Adipocyte (in vitro differentiated cells): ENCODE results near the gene NUP54.

Experiments
- DNase-seq: peaks from one replicate; pipeline ENCODE4 v3.0.0-alpha.2; 2015; ENCODE audit warnings: low read depth
- H3K27me3 ChIP-seq: replicated peaks from 2 replicates; pipeline ENCODE4 v1.7.0; 2013; ENCODE audit warnings: mild to moderate bottlenecking, low read length, moderate library complexity; ENCODE audit not compliant: control insufficient read depth, insufficient read depth
- H3K36me3 ChIP-seq: 2 replicates; pipeline ENCODE4 v1.7.0; 2013; ENCODE audit warnings: low read length, mild to moderate bottlenecking, moderate library complexity; ENCODE audit not compliant: control insufficient read depth, insufficient read depth, severe bottlenecking
- H3K4me1 ChIP-seq: 2 replicates; pipeline ENCODE4 v1.7.0; 2013; ENCODE audit warnings: mild to moderate bottlenecking, low read length, moderate library complexity; ENCODE audit not compliant: control insufficient read depth, insufficient read depth
- H3K4me3 ChIP-seq: 2 replicates; pipeline ENCODE4 v1.7.0; 2013; ENCODE audit warnings: mild to moderate bottlenecking, low read length, moderate library complexity
- H3K9ac ChIP-seq: 2 replicates; pipeline ENCODE4 v1.7.0; 2013; ENCODE audit warnings: mild to moderate bottlenecking, low read length, moderate library complexity
- H3K9me3 ChIP-seq: 2 replicates; pipeline ENCODE4 v1.7.0; 2013; ENCODE audit warnings: mild to moderate bottlenecking, low read length, moderate library complexity; ENCODE audit not compliant: control insufficient read depth

NUP54 gene

GRCh38 chr4:76147454-76148141, 599 bp downstream of the NUP54 start:
- Histone ChIP-seq H3K9me3 (no peaks in the 10 kb centered on the region), H3K4me3 (peak overlapping the region; percentile 96), H3K36me3 (peaks cover 13% of the 10 kb centered on the region), H3K9ac (peak overlapping the region; percentile 94), H3K4me1 (peaks cover 26% of the 10 kb centered on the region), H3K27me3 (no peaks in the 10 kb centered on the region)
- DNase-seq, result peak; percentile 80

DNA sequence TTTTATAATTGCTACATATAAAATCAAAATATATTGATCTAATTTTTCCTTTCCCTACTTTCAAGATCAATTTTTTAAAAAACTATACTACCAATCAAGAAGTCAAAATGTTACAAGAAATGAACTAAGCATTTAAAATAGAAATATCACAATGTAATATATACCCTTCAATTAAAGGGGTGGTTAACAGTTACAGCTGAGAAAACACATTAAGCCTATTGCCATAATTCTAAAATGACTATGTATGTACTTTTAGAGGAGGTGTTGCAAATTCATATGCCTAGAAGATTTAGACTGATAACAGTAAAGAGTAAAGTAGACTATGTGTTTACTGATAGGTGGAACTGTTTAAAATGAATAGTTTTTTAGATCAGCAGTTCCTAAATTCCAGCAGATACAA, 3.7 kb downstream of the NUP54 start:
- no peak for DNase-seq
- peaks cover 24% of the 10 kb centered on the region for H3K4me1 ChIP-seq
- no peaks in the 10 kb centered on the region for H3K27me3 ChIP-seq
- H3K4me3 ChIP-seq, result no peak overlapping the region
- H3K9me3 ChIP-seq, result no peaks in the 10 kb centered on the region
- H3K36me3 ChIP-seq, result peaks cover 42% of the 10 kb centered on the region
- no peak overlapping the region for H3K9ac ChIP-seq

GRCh38 chr4:76141241-76141640, 7.0 kb downstream of the NUP54 start:
- no peaks in the 10 kb centered on the region for H3K9me3 ChIP-seq
- no peak for DNase-seq
- H3K4me1 ChIP-seq, result peaks cover 5% of the 10 kb centered on the region
- no peak overlapping the region for H3K4me3 ChIP-seq
- H3K27me3 ChIP-seq, result no peaks in the 10 kb centered on the region
- H3K36me3 ChIP-seq, result peaks cover 66% of the 10 kb centered on the region
- H3K9ac ChIP-seq, result no peak overlapping the region

DNA sequence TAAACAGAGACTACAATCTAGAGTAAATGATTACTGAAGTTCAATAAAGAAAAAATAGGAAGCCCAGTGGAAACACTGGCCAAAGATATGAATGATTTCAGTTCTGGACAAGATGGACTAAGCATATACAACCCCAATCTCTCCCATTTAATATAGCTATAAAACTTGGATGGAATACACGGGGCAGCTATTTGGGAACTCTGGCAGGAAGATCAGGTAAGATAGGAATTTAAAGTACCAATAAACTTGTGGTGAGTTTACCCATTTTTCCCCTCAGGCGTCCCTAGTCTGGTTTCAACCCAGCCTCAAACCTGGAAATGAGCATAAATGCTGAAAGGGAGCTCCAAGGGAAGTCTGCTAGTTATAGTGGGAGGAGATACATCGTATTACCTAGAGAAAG, 20.4 kb downstream of the NUP54 start:
- H3K27me3 ChIP-seq, result no peaks in the 10 kb centered on the region
- H3K9ac ChIP-seq, result no peak overlapping the region
- peaks cover 4% of the 10 kb centered on the region for H3K4me1 ChIP-seq
- H3K36me3 ChIP-seq, result peaks cover 45% of the 10 kb centered on the region
- no peak for DNase-seq
- no peak overlapping the region for H3K4me3 ChIP-seq
- H3K9me3 ChIP-seq, result no peaks in the 10 kb centered on the region

- peaks cover 60% of the 10 kb centered on the region for H3K36me3 ChIP-seq
- H3K9me3 ChIP-seq, result peaks cover 4% of the 10 kb centered on the region
- DNase-seq, result no peak
- H3K9ac ChIP-seq, result no peak overlapping the region
- no peaks in the 10 kb centered on the region for H3K27me3 ChIP-seq
- peaks cover 4% of the 10 kb centered on the region for H3K4me1 ChIP-seq
- no peak overlapping the region for H3K4me3 ChIP-seq
These were observed 22.4 kb downstream of the NUP54 start for GRCh38 chr4:76125816-76126215.

GRCh38 chr4:76120199-76120598, 28.0 kb downstream of the NUP54 start:
- H3K4me3 ChIP-seq, result no peak overlapping the region
- H3K4me1 ChIP-seq, result no peaks in the 10 kb centered on the region
- peaks cover 4% of the 10 kb centered on the region for H3K9me3 ChIP-seq
- DNase-seq, result no peak
- peaks cover 73% of the 10 kb centered on the region for H3K36me3 ChIP-seq
- H3K27me3 ChIP-seq, result no peaks in the 10 kb centered on the region
- H3K9ac ChIP-seq, result no peak overlapping the region

DNA sequence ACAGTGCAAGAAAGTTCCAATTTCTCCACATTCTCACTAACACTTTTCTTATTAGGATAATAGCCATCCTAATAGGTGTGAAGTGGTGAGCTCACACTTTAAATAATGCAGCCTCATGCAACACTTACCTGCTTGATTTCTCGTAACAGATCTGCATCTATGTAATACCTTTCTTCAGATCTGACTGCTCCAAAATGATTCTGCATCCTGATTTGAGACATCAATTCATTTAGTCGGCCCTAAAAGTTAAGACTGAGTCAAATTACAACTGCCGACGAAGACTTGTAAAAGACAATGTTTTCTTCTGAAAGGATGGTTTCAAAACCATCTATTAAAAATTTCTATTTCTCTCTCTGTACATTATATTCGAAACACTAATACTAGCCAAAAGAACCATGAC, 30.7 kb downstream of the NUP54 start:
- peaks cover 74% of the 10 kb centered on the region for H3K36me3 ChIP-seq
- no peak for DNase-seq

GRCh38 chr4:76116821-76117220, 31.4 kb downstream of the NUP54 start:
- H3K27me3 ChIP-seq, result no peaks in the 10 kb centered on the region
- H3K4me1 ChIP-seq, result no peaks in the 10 kb centered on the region
- H3K9me3 ChIP-seq, result no peaks in the 10 kb centered on the region
- H3K9ac ChIP-seq, result no peak overlapping the region
- no peak for DNase-seq
- peaks cover 72% of the 10 kb centered on the region for H3K36me3 ChIP-seq
- no peak overlapping the region for H3K4me3 ChIP-seq

More for the DNA sequence above, 30.7 kb downstream of the NUP54 start:
- no peak overlapping the region for H3K4me3 ChIP-seq
- H3K27me3 ChIP-seq, result no peaks in the 10 kb centered on the region
- H3K9me3 ChIP-seq, result peaks cover 4% of the 10 kb centered on the region
- no peaks in the 10 kb centered on the region for H3K4me1 ChIP-seq
- H3K9ac ChIP-seq, result no peak overlapping the region

DNA sequence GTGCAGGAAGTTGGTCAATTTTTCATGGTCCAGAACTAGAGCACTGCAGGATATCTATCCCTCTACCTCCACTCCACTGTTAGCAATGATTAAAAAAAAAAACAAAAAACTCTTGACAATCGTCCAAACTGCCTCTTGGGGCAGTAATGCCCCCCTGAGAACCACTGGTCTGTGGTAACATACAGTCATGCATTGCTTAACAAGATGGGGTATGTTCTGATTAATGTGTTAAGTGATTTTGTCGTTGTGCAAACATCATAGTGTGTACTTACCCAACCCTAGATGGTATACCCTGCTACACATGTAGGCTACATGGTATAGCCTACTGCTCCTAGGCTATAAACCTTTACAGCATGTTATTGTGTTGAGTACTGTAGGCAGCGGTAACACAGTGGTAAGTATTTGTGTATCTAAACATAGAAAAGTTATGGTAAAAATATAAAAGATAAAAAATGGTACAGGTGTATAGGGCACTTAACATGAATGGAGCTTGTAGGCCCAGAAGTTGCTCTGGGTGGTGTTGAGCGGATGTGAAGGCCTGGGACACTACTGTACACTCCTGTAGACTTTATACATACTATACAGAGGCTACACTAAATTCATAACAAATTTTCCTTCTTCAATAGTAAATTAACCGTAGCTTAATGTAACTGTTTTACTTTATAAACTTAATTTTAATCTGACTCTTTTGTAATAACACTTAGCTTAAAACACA, 39.6 kb downstream of the NUP54 start:
- Histone ChIP-seq H3K4me1 (no peaks in the 10 kb centered on the region), H3K36me3 (peaks cover 11% of the 10 kb centered on the region), H3K9me3 (no peaks in the 10 kb centered on the region), H3K4me3 (no peak overlapping the region), H3K9ac (no peak overlapping the region), H3K27me3 (peaks cover 4% of the 10 kb centered on the region)
- peak; percentile 23 for DNase-seq

DNA sequence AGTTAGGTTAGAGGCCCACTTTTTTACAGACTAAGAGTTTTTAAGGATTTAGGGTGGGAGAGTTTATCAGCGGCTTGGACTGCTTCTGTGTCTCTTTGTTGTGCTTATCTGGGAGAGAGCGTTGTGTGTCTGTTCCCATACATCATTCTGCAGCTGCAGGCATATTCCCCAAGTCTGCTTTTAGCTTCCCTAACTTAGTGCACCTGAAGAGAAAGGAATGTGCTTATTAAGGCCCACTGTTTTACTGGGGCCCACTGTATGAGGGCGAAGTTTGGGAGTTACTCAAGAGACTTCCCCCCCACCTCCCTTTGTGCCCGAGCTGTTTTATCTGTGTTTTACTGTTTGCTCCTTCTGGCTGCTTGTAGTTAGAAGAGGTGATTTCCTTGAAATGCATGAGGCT, 41.8 kb downstream of the NUP54 start:
- no peak for DNase-seq

GRCh38 chr4:76105652-76106051, 42.5 kb downstream of the NUP54 start:
- Histone ChIP-seq H3K9ac (no peak overlapping the region), H3K36me3 (no peaks in the 10 kb centered on the region), H3K4me1 (no peaks in the 10 kb centered on the region), H3K9me3 (no peaks in the 10 kb centered on the region), H3K4me3 (no peak overlapping the region), H3K27me3 (peaks cover 4% of the 10 kb centered on the region)
- no peak for DNase-seq

More for the DNA sequence above, 41.8 kb downstream of the NUP54 start:
- Histone ChIP-seq H3K9me3 (no peaks in the 10 kb centered on the region), H3K36me3 (no peaks in the 10 kb centered on the region), H3K4me1 (no peaks in the 10 kb centered on the region), H3K4me3 (no peak overlapping the region), H3K27me3 (peaks cover 4% of the 10 kb centered on the region), H3K9ac (no peak overlapping the region)
